Parathyroid adenoma (tissue), 2 donors: Measurements from ENCODE around the gene ITPR3.
A peak's percentile ranks its signal among the peaks of the same experiment; 100 is the strongest.

Source experiments
- H2AFZ ChIP-seq: fragments of 300-600 bp; sonication (generic); one replicate; pipeline ENCODE4 v1.7.0; 2017; ENCODE audit warnings: antibody characterized with exemption, mild to moderate bottlenecking
- H3K27ac ChIP-seq: fragments of 300-600 bp; sonication (generic); one replicate; pipeline ENCODE4 v1.7.0; 2017
- H3K27me3 ChIP-seq: fragments of 300-600 bp; sonication (generic); one replicate; pipeline ENCODE4 v1.7.0; 2017; ENCODE audit warnings: low read length; ENCODE audit not compliant: control insufficient read depth, insufficient read depth
- H3K36me3 ChIP-seq: fragments of 300-600 bp; sonication (generic); one replicate; pipeline ENCODE4 v1.7.0; 2017; ENCODE audit warnings: low read length; ENCODE audit not compliant: control insufficient read depth, insufficient read depth
- H3K4me1 ChIP-seq: fragments of 300-600 bp; sonication (generic); one replicate; pipeline ENCODE4 v1.7.0; 2017; ENCODE audit warnings: control low read depth
- H3K4me2 ChIP-seq: fragments of 300-600 bp; sonication (generic); one replicate; pipeline ENCODE4 v1.7.0; 2017; ENCODE audit warnings: low read length
- H3K4me3 ChIP-seq: fragments of 300-600 bp; sonication (generic); one replicate; pipeline ENCODE4 v1.7.0; 2017; ENCODE audit warnings: low read depth, low read length
- H3K79me2 ChIP-seq: fragments of 300-600 bp; sonication (generic); one replicate; pipeline ENCODE4 v1.7.0; 2017; ENCODE audit warnings: control low read depth
- H3K9ac ChIP-seq: fragments of 300-600 bp; sonication (generic); one replicate; pipeline ENCODE4 v1.7.0; 2017; ENCODE audit warnings: mild to moderate bottlenecking
- H3K9me3 ChIP-seq: fragments of 300-600 bp; sonication (generic); one replicate; pipeline ENCODE4 v1.7.0; 2017; ENCODE audit warnings: low read length; ENCODE audit not compliant: control insufficient read depth
- TF ChIP-seq, protein P1 (sequence below): fragments of 300-600 bp; sonication (generic); IDR thresholded peaks from one replicate; pipeline ENCODE4 v1.7.0; 2017; ENCODE audit warnings: antibody characterized with exemption, mild to moderate bottlenecking
- donor health status: primary hyperparathyroidism.

Gene ITPR3

DNA sequence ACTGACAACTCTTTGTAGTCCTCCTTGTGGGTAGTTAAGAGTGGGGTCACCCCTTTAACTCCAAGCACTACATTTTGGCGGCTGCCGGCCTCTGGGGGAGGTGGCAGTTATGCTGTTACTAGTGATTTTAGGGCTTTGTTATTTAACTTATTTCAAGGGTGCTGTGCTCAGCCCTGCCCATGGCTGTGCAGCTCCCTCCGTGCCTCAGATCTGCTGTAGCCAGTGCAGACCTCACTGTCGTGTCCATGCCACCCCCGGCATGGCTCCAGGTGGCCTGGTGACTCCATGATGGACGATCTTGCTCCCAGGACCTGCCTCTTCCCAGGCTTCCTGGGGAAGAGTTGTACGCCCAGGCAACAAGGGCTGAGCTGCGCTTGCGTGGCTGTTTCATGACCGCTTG is 75.0 kb downstream of the ITPR3 start:
- Histone ChIP-seq H3K79me2 (no peaks in the 10 kb centered on the region), H3K9ac (no peak overlapping the region), H3K4me3 (no peak overlapping the region), H3K4me1 (no peaks in the 10 kb centered on the region), H3K9me3 (no peaks in the 10 kb centered on the region), H3K27me3 (no peaks in the 10 kb centered on the region), H2AFZ (no peak overlapping the region), H3K4me2 (no peak overlapping the region), H3K27ac (no peak overlapping the region), H3K36me3 (no peaks in the 10 kb centered on the region)
- TF ChIP-seq, protein P1, sequence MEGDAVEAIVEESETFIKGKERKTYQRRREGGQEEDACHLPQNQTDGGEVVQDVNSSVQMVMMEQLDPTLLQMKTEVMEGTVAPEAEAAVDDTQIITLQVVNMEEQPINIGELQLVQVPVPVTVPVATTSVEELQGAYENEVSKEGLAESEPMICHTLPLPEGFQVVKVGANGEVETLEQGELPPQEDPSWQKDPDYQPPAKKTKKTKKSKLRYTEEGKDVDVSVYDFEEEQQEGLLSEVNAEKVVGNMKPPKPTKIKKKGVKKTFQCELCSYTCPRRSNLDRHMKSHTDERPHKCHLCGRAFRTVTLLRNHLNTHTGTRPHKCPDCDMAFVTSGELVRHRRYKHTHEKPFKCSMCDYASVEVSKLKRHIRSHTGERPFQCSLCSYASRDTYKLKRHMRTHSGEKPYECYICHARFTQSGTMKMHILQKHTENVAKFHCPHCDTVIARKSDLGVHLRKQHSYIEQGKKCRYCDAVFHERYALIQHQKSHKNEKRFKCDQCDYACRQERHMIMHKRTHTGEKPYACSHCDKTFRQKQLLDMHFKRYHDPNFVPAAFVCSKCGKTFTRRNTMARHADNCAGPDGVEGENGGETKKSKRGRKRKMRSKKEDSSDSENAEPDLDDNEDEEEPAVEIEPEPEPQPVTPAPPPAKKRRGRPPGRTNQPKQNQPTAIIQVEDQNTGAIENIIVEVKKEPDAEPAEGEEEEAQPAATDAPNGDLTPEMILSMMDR = no peak

DNA sequence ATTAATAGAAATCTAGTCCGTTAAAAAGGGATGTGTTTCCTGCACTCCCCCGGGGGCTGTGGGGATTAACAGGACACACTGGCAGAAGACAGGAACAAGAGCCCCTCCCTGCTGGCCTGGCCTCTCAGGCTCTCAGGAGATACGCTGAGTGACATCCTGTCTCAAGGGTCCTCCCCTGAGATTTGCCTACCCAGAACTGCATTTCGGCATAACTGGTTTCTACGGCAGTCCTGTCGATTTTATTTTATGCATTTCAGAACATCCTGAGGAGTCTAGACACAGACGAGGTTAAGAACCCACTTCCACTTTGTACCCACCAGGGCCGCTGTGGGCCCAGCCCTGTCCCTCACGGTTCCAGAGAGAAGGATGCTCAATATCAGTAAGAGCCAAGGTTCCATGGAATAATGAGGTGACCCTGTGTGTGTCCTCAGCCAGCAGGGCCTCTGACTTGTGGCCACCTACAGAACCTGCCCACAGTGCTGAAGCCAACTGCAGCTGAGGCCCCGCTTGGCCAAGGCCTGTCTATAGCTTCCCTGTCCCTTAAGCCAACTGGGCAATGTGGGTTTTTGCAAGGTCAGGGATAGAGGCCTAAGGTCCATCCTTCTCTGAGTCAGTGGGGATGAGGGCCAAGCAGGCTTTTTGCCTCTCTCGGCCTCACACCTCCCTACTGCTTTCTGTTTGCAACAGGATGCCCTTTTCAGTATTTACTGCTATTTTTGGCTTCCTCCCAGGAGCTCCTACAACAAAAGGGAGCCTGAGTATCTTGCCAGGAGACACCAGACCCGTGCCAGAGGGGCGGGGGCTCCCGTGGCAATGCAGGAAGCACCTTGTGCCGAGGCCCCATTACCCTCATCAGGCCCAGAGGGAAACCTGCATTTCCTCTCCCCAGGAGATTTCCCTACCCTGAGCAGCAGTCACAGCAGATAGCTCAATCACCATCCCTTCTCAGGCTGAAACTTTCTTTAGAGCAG is 75.7 kb downstream of the ITPR3 start:
- TF ChIP-seq, protein P1 = no peak
- Histone ChIP-seq H3K4me3 (no peak overlapping the region), H3K36me3 (no peaks in the 10 kb centered on the region), H2AFZ (no peak overlapping the region), H3K27ac (peak overlapping the region; percentile 33), H3K27me3 (no peaks in the 10 kb centered on the region), H3K4me1 (no peaks in the 10 kb centered on the region), H3K79me2 (peaks cover 2% of the 10 kb centered on the region), H3K4me2 (no peak overlapping the region), H3K9me3 (no peaks in the 10 kb centered on the region), H3K9ac (no peak overlapping the region)

DNA sequence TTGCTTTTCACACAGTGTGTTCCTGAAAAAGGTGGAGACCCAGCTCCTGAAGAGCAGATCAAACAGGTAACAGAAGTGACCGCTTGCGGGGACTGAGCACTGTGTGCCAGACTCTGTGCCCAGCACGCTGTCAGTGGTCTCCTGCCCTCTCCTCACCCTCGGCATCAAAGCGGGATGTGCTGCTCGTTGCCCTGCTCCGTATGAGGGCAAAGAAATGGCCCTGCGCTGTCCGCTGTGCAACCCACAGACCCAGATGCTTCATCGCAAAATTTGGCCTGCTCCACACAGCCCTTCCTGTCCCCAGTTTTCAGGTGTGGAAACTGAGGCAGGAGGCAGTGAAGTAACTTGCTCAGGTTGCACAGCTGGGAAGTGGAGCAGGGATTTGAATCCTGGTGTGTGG is 76.7 kb downstream of the ITPR3 start:
- no peak overlapping the region for H3K9ac ChIP-seq
- TF ChIP-seq, protein P1 = no peak
- no peaks in the 10 kb centered on the region for H3K4me1 ChIP-seq
- no peaks in the 10 kb centered on the region for H3K9me3 ChIP-seq
- no peaks in the 10 kb centered on the region for H3K27me3 ChIP-seq
- no peaks in the 10 kb centered on the region for H3K36me3 ChIP-seq
- H3K4me2 ChIP-seq = no peak overlapping the region
- no peak overlapping the region for H3K4me3 ChIP-seq
- H2AFZ ChIP-seq = no peak overlapping the region
- peaks cover 2% of the 10 kb centered on the region for H3K79me2 ChIP-seq
- H3K27ac ChIP-seq = no peak overlapping the region

DNA sequence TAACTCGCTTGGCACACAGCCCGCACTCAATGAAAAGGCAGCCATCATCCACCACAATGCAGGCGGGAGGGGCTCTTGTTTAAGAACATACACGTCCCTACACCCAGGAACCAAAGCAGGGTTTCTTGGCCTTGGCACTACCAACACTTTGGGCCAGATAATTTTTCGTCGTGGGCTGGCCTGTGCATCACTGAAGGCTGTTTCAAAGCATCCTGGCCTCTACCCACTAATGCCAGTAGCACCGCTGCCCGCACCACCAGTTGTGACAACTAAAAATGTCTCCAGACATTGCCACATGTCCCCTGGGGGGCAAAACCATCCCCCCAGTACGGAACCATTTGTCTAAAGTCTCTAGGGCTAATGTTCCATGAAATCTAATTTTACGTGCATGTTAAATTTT is 77.4 kb downstream of the ITPR3 start:
- H3K4me1 ChIP-seq = no peaks in the 10 kb centered on the region
- H3K36me3 ChIP-seq = no peaks in the 10 kb centered on the region

More for the DNA sequence above, 77.4 kb downstream of the ITPR3 start:
- Histone ChIP-seq H3K9ac (no peak overlapping the region), H3K4me3 (no peak overlapping the region), H2AFZ (no peak overlapping the region), H3K9me3 (no peaks in the 10 kb centered on the region), H3K27me3 (no peaks in the 10 kb centered on the region), H3K79me2 (peaks cover 2% of the 10 kb centered on the region), H3K27ac (no peak overlapping the region), H3K4me2 (no peak overlapping the region)
- TF ChIP-seq, protein P1 = no peak
